ENCODE data around the gene MEIKIN.

MEIKIN gene

DNA sequence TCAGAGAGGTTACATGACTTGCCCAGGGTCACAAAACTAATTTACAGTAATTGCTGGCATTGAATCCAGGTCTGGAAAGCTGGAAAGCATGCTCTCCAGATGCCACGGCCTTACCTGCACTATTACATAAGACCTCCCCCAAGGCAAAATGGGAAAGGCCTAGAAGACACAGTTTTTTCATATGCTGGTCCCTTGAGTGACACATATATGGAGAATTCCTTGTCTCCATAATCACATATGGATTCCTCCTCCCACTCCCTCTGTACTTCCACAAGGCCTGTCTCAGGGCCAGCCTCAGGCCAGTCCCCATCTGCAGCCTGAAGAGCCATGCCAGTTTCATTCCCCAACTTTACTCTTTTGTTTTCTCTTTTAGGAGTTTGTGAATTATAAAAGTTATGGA lies 28.6 kb upstream of the MEIKIN start:
- DNase-seq (ENCODE audit: low read depth in 2 of 2, low spot score in 1 of 2): no peak

DNA sequence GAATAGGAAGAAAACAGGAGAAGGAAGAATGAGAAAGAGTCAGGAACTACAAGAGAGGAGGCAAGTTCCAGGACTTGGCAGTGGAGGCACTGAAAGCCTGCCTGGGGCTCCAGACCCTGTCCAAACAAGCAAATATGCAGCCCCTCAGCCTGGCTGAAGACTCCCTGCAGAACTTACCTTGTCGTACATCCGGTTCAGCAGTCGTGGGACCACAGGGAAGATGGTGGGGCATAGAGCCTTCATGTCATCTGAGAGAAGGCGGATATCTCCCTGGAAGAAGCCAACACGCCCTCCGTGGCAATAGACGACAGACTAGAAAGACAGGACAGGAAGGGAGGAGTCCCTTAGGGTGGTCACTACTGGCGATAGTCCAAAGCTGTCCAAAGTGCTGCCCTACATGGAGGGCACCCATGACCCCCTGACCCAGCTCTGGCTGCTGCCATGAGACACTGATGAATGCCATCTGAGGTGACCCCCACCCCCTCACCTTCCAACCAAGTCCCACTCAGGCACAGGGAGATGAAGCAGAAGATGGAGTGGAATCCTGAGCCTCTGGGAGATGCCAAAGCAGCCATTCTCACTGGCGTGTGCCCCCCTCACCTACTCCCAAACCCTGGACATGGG lies 27.7 kb upstream of the MEIKIN start:
- no peak for DNase-seq (ENCODE audit: low read depth in 2 of 2, low spot score in 1 of 2)

DNA sequence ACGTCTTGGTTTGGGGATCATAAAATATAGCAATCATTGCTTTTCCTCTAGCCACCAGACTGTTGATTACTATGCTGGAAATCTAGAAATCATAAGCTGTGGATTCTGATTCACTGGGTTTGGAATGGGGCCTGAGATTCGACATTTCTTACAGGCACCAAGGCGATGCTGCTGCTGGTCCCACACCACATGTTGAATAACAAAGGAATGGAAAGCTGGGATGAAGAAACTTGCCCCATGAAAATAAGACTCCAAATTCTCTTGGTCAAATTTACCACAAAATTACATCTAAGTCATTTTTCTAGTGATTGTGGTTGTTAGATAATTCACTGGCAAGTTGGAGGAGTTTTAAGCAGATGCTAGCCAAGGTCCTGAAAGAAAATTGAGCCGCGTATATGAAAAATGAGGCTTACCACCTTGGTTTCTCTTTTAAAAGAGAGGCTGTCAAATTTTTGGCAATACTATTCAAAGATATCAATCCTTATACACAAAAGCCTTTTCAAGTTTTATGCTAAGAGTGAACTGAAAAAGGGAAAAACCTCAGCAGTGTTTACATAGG lies 23.0 kb upstream of the MEIKIN start:
- no peak for DNase-seq (ENCODE audit: low read depth in 2 of 2, low spot score in 1 of 2)

DNA sequence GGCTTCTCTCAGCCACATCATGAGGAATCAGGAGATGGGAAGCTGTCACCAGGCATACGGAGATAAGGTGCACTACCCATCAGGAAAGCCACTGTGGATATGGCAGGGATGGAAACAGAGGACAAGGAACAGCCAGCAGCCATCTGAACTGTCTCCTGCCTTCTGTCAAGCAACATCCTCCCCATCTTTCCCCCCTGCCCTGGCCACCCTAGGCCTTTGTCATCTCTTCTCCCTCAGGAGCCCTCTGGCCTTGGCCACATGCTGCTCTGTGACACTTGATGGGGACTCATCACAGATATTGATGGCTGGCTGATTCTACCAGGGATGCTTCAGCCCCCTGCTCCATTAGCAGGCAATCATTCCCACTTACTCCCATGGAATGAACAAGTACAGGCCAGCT lies 21.1 kb upstream of the MEIKIN start:
- DNase-seq (ENCODE audit: low read depth in 2 of 2, low spot score in 1 of 2): no peak

DNA sequence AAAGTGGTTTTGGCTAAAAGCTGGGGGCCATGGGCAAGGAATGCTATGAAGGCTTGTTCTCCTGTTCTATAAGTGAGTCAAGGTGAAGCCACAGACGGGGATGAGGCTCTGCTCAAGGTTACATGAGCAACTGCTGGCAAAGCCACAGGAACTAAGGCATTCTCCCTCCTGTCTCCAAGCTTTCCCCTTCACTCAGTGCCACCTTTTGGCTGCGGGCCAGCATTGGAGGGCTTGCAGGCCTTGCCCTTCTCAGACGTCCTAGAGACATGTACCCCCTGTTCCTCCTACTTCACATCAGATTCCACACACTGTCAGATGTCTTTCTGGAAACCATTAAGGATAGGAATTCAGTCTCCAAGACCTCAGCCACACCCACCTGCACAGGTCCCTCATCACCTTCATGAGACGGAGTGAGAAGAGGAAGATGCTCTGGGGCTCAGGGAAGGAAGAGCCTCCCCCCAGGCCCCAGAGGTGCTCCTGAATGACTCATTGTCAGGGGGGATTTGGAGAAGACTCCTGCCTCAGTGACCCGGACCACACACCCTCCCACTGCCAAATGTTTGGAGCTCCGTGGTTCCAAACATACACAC lies 20.5 kb upstream of the MEIKIN start:
- DNase-seq (ENCODE audit: low read depth in 2 of 2, low spot score in 1 of 2): no peak

DNA sequence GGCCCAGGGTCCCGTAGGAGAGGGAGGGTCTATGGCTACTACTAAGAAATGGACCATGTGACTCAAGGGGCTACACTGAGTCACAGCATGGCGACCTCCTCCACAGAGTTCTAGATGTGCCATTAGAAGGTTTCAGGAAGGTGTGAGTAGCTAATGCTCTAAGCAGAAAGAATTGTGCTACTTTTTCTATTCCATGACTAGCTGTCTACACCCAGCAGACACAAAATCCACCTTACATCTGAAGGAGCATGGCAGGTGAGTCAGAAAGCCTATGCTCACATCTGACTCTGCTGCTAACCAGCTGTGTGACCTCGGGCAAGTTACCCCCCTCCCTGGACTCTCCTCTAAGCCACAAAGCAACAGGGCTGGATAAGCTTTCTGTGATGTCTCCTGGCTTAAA lies 14.4 kb upstream of the MEIKIN start:
- DNase-seq (ENCODE audit: low read depth in 2 of 2, low spot score in 1 of 2): no peak

DNA sequence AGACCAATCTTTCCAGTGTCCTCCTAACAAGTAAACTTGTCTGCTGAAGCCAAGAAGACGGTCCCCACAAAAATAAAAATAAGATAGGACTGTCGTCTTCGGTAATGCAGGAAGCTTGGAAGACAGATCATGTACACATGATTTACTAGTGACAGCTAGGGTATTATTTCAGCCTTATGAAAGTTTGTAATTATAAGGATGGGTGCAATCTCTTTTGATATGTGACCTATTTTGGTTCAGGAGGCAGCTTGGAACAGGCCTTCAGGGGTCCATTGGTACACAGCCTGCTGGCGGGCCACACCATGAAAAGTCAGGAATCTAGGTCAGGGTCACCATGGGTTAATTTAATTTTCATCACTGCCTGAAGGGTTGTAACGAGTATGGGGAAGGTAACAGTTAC lies 13.7 kb upstream of the MEIKIN start:
- DNase-seq (ENCODE audit: low read depth in 2 of 2, low spot score in 1 of 2): no peak

DNA sequence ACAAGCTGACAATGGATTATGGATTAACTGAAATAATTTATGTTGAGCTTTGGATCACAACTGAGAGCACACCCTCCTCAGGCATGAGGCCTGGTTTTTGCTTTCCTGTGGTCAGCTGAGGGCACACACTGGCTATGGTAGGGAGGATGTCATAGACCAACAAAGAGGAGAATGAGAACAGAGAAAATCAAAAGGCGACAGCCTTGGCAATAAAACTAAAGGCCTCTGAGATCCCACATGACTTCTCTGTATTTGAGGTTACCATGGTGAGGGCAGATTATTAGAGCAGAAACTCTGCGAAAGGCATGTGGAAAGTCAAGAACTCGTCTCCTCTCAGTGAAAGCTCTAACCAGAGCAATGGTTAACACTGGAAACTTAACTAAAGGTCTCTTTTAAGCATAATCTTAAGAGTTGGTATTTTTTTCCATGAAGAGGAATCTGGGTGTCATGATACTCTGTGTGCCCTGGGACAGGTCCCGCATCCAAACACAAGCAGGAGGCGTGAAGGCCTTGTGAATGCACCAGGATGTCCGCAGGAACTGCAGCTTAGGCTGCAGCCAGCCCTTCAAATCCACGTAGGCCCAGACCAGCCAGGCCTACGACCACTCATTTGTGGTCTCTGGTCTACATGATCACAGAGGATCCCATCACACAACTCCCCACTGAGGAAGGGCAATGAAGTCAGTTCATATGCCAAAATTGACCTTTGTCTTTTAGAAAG lies 12.4 kb upstream of the MEIKIN start:
- DNase-seq (ENCODE audit: low read depth in 2 of 2, low spot score in 1 of 2): no peak

DNA sequence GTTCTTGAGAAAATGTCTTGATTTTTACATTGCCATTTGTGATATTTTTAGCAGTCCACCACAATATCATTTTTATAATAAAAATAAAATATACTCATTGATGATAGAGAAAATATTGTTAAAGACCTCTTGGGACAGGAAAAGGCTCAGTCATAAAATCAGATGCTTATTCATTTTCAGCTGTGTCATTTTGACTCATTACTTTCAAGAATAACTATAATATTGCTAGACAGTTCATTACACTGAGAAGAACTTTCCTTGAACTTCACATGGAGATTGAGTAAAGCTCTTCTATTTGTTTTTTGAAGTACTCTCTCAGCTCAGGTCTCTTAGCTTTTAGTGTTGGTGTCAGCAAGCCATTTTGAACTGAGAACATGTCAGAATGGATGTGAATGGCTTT lies 8.5 kb upstream of the MEIKIN start:
- DNase-seq (ENCODE audit: low read depth in 2 of 2, low spot score in 1 of 2): no peak

DNA sequence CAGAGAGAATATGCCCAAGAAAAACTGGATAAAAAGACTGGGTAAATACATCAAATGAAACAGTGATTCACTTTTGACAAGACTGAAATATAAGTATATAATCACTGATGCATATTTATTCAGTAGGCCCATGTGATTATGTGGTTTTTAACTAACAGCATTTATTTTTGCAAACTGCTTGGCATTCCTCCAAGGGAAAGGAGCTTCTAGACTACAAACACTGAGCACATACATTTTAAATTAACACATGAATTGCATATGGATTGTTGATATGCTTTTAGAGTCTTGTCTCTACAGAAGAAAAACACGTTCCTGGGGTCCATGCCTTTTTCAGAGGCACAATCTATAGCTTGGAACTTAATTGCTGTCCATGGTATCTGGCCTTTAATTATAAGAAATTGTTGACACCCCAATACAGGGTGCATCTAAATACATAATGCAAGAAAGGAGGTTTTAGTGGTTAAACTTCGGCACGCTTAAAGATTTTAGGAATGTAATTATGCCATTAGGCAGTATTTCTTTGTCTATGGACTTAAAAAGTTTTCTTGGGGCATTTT lies 6.9 kb upstream of the MEIKIN start:
- DNase-seq (ENCODE audit: low read depth in 2 of 2, low spot score in 1 of 2): no peak

DNA sequence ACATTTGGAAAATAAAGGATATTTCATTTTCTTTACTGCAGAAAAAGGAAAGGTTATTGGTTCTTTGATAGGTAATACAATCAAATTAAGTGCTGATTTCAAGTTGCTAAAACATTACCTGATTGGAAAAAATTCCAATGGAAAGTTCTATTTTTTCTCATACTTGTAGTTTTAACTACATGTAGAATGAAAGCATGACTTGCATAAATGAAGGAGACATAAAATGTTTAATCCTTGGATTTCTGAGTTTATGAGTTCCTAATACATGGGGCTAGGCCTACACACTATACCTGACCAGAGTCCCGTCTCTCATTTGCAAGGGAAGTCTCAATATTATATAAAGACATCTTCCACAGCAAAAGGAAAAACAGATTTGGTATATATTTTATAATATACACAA lies 5.2 kb upstream of the MEIKIN start:
- no peak for DNase-seq (ENCODE audit: low read depth in 2 of 2, low spot score in 1 of 2)

DNA sequence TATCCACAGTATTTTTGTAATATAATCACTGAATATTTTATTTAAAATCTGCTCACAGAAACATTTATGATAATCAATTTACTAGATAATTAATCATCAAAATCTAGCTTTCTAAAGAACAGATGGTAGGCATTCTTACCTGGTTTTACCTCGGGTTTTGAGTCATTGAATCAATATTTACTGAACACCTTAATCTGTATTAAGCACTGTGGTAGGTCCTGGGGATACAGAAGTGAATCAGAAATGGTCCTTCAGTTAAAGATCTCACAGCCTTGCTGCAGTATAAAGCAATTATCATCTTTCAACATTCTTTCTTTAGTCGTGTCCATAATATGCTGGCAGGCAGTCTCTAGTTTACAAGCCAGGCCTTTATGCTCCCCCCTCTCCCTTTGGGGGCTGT lies 2.0 kb upstream of the MEIKIN start:
- no peak for DNase-seq (ENCODE audit: low read depth in 2 of 2, low spot score in 1 of 2)

DNA sequence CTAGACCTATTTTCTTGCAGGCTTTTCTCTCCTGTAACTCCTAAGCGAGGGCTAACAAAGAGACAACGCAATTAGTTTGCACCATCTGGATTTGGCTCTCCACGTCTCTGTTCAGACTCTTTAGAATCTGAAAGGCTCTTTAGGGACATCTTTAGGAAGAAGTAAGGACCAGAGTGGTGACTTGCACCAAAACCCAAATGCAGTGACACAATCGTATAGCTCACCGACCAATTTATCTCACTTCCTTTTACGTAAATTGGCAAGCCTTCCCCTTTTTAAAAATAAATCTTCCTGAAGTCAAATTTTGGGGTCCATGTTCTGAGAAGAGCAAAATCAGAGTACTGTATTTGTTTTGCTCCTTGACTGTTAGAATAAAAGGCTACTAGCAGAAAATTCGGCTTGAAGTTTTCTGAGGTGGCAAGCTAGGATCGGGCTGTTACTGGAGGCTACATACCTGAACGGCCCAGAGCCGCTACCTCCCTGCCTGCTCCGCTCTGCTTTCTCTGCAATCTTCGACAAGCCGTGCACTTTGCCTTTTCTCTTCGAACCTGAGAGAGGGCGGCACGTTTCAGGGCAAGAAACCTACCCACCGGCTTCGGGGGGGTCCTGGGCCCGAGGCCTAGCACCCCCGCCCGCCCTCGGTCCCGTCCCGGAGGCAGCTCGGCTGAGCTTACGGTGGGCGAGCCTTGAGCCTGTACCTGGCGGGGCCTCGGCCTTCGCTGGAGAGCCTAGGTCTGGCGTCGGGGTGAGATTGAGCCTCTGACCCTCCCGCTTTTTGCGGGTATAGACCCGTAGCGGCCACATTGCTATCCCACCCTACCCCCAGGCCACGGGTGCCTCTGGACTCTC lies 537 bp downstream of the MEIKIN start:
- DNase-seq (ENCODE audit: low read depth in 2 of 2, low spot score in 1 of 2): no peak

DNA sequence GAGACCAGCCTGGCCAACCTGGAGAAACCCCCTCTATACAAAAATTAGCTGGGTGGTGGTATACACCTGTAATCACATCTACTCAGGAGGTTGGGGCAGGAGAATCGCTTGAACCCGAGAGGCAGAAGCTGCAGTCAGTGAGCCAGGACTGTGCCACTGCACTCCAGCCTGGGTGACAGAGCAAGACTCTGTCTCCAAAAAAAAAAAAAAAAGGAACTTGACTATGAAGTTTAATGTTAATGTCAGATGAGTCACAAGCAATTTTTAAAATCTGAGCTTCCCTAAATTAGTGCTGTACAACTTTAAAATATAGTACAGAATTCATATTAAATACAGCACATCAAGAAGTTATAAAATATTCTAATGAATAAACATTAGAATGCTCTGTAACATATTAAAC lies 1.5 kb downstream of the MEIKIN start:
- no peak for DNase-seq (ENCODE audit: low read depth in 2 of 2, low spot score in 1 of 2)

DNA sequence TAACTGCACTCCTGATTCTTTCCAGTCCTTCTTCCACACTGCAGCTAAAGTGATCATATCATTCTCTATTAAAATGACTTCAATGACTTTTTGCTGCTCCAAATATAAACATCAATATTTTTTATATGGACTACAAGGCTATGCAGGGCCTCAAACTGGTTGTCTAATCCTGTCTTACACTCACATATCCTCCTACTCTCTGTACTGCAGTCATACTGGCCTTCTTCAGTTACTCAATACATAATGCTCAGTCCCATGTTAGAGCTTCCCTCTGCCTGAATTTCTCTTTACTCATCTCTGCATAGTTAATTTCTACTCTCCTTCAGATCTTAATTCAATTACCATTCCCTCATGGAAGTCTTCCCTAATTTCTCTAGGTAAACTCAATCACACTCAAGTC lies 3.4 kb downstream of the MEIKIN start:
- no peak for DNase-seq (ENCODE audit: low read depth in 2 of 2, low spot score in 1 of 2)

DNA sequence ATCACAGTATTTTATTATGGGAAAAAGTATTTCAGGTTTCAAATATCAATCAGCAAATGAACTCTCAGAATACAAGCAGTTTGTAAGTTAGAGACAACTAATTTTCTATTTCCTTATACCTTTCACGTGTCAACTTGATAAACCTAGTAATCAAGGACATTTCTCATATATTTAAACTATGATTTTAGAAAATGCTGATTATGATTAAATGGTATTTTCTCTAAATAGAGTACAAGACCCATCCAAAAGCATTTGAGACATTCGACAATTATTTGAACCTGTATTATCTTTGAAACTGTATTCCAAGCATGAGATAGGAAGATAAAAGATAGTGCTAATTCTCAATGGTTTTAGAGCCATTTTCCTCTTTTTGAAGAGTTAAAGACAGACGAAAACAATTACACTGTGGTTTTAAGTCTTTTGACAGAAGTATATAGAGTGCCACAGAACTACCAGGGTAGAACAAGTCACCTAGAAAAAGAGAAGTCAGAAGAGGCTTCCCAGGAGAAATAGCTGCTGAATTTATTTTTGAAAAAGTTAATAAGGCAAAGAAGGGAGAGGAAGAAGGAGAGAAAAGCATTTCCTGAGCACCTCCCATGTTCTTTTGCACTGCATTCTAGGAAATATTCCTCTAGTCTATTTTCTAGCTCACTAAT lies 5.6 kb downstream of the MEIKIN start:
- DNase-seq (ENCODE audit: low read depth in 2 of 2, low spot score in 1 of 2): no peak

DNA sequence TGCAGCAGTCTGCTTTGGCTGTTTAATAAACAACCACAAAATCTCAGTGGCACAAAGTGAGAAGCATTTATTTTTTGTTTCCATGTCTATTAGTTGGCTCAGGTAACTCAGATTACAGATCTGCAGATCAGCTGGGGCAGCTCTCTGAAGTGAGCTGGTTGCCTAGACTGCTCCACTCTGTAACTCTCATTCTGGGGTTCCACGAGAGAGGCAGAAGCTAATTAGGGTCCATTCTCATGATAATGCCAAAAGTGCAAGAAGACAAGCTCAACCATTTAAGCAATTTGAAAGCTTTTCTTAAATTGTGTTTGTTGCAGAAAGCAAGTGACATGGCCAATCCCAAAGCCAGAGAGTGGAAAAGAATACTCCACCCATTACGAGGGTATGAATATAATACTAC lies 13.2 kb downstream of the MEIKIN start:
- DNase-seq (ENCODE audit: low read depth in 2 of 2, low spot score in 1 of 2): no peak

DNA sequence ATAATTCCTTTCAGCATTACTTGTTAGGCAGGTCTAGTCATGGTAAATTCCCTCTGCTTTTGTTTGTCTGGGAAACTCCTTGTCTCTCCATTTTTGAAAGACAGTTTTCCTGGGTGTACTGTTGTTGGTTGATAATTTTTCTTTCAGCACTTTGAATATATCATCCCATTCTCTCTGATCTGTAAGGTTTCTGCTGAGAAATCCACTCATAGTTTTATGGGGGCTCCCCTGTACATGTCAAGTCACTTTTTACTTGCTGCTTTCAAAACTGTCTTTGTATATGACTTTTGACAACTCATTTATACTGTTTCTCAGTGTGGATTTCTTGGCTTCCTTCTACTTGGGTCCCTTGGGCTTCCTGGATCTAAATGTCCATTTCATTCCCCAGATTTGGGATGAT lies 16.5 kb downstream of the MEIKIN start:
- DNase-seq (ENCODE audit: low read depth in 2 of 2, low spot score in 1 of 2): no peak

DNA sequence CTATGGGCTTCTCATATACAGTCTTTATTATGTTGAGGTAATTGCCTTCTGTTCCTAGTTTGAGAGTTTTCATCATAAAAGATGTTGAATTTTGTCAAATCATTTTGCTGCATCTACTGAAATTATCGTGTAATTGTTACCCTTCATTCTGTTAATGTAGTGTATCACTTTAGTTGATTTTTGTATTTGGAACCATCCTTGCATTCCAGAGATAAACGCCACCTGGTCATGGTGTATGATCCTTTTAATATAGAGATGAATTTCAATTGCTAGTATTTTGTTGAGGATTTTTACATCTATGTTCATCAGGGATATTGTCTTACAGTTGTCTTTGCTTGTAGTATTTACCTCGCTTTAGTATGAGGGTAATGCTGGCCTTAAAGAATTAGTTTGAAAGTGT lies 19.3 kb downstream of the MEIKIN start:
- DNase-seq (ENCODE audit: low read depth in 2 of 2, low spot score in 1 of 2): no peak

DNA sequence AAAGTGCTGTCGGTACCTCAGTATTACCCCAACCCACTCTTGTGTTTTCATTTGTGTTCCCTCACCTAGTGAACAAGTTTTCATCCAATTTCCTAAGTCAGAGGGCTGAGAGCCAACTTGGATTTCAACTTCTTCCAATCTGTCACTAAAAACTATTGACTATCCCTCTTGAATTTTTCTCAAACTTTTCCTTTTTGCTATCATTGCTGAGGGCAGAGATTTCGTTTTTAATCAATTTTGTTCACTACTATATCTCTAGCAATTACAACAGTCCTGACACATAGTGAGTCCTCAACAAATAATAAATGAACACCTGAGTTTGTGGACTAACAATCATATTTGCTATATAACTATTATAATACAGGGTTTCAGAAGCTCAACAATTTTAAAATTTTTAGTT lies 29.0 kb downstream of the MEIKIN start:
- DNase-seq (ENCODE audit: low read depth in 2 of 2, low spot score in 1 of 2): no peak

DNA sequence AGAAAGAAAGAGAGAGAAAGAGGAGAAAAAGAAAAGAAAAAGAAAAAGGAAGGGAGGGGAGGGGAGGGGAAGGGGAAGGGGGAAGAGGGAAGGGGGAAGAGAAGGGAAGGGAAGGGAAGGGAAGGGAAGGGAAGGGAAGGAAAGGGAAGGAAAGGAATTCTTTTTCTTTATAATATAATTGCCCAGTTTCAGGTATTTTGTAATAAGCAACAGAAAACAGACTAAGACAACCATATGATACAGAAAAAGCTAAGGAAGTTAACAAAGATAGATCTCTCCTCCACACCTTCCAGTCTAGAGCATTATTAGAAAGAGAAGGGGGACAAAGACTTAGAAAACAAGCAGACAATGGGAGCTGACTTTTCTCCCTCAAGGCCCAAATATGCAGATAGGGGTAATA lies 31.0 kb downstream of the MEIKIN start:
- no peak for DNase-seq (ENCODE audit: low read depth in 2 of 2, low spot score in 1 of 2)

All from stimulated activated CD8-positive, alpha-beta memory T cell treated with anti-CD3 and anti-CD28 coated beads, Interleukin-4, amount 100 ng/mL, for 1 hour (primary cell).